Activated B cell treated with CpG ODN at 0.5 μM for 24 hours (primary cell): ENCODE measurements around the gene TENM4. TPM values are rescaled to one million over a fixed set of nuclear protein-coding genes. Genes with fewer than 3 reads are reported as not detected.

Experiments
- ATAC-seq: fragments of 200-7000 bp; cut with Tn5 transposase; one replicate; pipeline ENCODE4 v1.10.0; 2021; ENCODE audit warnings: low read depth, mild to moderate bottlenecking, moderate library complexity
- CTCF ChIA-PET: fragments of 350-600 bp; sonication (Branson Sonifier 250); formaldehyde crosslinking; loops from one replicate; lab custom pipeline; 2021; ENCODE audit warnings: antibody characterized with exemption; lab: Charles Lee
- POLR2A ChIA-PET: fragments of 350-600 bp; sonication (Branson Sonifier 250); formaldehyde crosslinking; loops from one replicate; lab custom pipeline; 2021; ENCODE audit warnings: antibody characterized with exemption; lab: Charles Lee
- DNase-seq: peaks from one replicate; pipeline ENCODE4 v3.0.0; 2022
- H3K27ac Mint-ChIP-seq: one replicate; pipeline ENCODE4 v1.8.0; 2020; ENCODE audit warnings: mixed read lengths
- H3K27me3 Mint-ChIP-seq: one replicate; pipeline ENCODE4 v1.8.0; 2021; ENCODE audit warnings: mixed read lengths
- H3K36me3 Mint-ChIP-seq: one replicate; pipeline ENCODE4 v1.8.0; 2021; ENCODE audit warnings: low read depth, mixed read lengths
- H3K4me1 Mint-ChIP-seq: one replicate; pipeline ENCODE4 v1.8.0; 2021; ENCODE audit warnings: mixed read lengths
- H3K4me3 Mint-ChIP-seq: one replicate; pipeline ENCODE4 v1.8.0; 2020; ENCODE audit warnings: mild to moderate bottlenecking, mixed read lengths
- H3K9me3 Mint-ChIP-seq: one replicate; pipeline ENCODE4 v1.8.0; 2020; ENCODE audit warnings: mixed read lengths
- intact Hi-C: fragments of 100-400 bp; cut with micrococcal nuclease; formaldehyde crosslinking; loops from one replicate; pipeline ENCODE4 v1.15.1; 2024
- total RNA-seq: library from RNA; stranded (reverse); gene quantifications from 2 replicates; pipeline ENCODE4 v1.2.3, GENCODE V29; 2022
- TF ChIP-seq, protein P1 (sequence below): fragments of 200-600 bp; IDR thresholded peaks from one replicate; pipeline ENCODE4 v1.8.0; 2022; ENCODE audit warnings: antibody characterized with exemption, mild to moderate bottlenecking

The TENM4 gene
- total RNA-seq, 1 donor from 2014 or later, result 2.4 TPM

DNA sequence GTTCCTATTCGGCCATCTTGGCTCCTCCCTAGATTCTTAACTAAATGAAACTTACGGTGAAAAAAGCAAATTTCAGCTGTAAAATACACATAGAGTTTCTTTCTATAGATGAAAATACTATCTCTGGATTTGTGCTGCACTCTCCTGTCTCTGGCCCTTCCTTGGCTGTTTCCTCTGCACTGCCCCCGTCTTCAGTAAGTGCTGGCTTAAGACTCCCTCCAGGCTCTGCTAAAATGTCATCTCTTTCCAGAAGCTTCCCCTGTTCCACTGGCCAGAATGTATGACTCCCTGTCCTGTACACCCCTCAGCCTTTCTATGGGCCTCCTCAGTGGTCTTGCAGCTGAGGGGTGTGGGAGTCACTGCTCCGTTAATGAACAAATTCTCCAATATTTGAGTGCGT lies 757.1 kb downstream of the TENM4 start:
- no peaks in the 10 kb centered on the region for H3K9me3 Mint-ChIP-seq
- intact Hi-C loops, result no loop called here
- ATAC-seq (no peak), DNase-seq (no peak)
- H3K4me1 Mint-ChIP-seq, result no peaks in the 10 kb centered on the region
- TF ChIP-seq, protein P1, sequence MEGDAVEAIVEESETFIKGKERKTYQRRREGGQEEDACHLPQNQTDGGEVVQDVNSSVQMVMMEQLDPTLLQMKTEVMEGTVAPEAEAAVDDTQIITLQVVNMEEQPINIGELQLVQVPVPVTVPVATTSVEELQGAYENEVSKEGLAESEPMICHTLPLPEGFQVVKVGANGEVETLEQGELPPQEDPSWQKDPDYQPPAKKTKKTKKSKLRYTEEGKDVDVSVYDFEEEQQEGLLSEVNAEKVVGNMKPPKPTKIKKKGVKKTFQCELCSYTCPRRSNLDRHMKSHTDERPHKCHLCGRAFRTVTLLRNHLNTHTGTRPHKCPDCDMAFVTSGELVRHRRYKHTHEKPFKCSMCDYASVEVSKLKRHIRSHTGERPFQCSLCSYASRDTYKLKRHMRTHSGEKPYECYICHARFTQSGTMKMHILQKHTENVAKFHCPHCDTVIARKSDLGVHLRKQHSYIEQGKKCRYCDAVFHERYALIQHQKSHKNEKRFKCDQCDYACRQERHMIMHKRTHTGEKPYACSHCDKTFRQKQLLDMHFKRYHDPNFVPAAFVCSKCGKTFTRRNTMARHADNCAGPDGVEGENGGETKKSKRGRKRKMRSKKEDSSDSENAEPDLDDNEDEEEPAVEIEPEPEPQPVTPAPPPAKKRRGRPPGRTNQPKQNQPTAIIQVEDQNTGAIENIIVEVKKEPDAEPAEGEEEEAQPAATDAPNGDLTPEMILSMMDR, result no peak
- no peak overlapping the region for H3K27ac Mint-ChIP-seq
- H3K27me3 Mint-ChIP-seq, result peaks cover 4% of the 10 kb centered on the region
- no peaks in the 10 kb centered on the region for H3K36me3 Mint-ChIP-seq
- H3K4me3 Mint-ChIP-seq, result no peak overlapping the region
- CTCF ChIA-PET, result no interaction called here
- POLR2A ChIA-PET, result no interaction called here

DNA sequence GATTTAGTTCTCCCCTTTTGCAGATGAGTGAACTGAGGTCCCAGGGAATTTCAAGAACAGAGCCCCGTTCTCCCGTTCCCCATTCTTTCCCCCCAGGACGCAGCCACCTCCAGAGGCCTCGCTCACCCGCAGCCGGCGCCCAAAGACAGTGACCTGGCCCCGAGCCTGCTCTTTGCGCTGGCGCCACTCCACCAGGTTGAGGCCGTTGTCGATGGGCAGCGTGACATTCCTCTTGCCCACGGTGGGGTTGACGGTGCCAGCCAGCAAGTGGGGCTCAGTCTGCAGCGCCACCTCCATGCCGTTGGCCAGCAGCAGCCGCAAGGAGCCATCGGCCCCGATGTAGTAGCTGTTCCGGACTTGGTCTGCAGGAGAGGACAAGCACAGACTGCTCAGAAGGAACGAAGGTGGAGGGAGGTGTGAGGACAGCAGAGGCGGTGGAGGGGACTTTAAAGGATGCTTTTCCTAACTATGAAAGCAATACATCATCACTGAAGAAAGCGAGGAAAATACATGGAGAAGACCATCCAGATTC lies 764.7 kb downstream of the TENM4 start:
- DNase-seq (no peak), ATAC-seq (no peak)
- H3K4me3 Mint-ChIP-seq, result no peak overlapping the region
- intact Hi-C loops, result no loop called here
- ChIA-PET CTCF (no interaction called here), POLR2A (no interaction called here)
- no peaks in the 10 kb centered on the region for H3K36me3 Mint-ChIP-seq
- H3K27me3 Mint-ChIP-seq, result no peaks in the 10 kb centered on the region
- TF ChIP-seq, protein P1, result no peak
- no peak overlapping the region for H3K27ac Mint-ChIP-seq
- no peaks in the 10 kb centered on the region for H3K4me1 Mint-ChIP-seq
- no peaks in the 10 kb centered on the region for H3K9me3 Mint-ChIP-seq

DNA sequence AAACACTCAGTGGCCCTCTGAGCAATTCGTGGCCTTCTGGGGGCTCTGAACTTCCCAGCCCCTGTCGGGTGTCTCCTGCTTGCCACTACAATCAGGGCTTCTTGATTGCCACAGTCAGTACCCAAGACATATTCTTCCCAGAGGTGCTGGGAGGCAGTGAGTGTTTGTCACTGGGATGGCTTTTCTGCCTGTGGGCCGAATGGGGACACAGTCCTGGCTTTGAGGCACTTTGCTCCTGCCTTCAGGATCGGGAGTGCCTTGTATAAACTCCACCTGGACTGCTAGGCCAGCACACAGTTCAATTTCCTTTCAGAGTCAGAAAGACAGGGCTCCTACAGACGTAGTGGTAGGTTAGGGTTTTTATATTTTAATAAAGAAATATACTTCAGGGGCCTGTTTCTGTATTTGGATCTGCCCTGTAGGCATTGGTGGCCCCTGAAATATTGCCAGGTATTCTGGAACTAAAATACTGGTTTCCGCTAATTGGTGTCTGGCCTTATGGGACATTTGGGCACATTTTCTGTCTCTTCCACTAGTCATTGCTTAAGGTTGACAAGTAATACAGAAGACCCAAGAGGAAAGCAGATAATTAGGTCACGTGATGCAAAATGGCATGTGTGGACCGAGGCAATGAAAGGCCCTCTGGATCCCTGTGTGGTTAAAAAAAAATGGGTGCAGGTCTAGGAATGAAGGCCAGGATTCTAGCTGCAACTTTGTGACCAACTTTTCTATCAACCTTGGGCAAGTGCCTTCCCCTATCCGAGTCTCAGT lies 767.8 kb downstream of the TENM4 start:
- Mint-ChIP-seq H3K27ac (no peak overlapping the region), H3K27me3 (no peaks in the 10 kb centered on the region)

DNA sequence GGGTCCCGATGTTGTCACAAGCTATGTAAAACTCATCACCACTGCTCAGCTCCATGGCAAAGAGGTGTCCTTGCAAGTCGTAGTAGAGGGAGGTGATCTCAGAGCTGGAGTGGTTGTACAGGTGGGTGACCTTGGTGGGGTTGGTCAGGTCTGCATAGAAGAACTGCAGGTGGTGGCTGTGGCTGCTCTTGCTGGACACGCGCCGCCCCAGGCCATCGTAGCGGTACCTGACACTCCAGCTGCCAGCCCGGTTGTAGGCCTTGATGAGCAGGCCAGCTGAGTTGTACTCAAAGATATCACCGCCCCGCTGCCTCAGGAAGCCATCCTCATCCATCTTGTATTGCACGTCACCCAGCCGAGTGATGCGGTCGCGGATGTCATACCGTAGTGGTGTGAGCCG lies 771.6 kb downstream of the TENM4 start:
- Mint-ChIP-seq H3K27me3 (no peaks in the 10 kb centered on the region), H3K9me3 (no peaks in the 10 kb centered on the region), H3K4me3 (no peak overlapping the region), H3K36me3 (no peaks in the 10 kb centered on the region), H3K27ac (no peak overlapping the region), H3K4me1 (no peaks in the 10 kb centered on the region)
- DNase-seq, result no peak
- ATAC-seq, result no peak
- CTCF ChIA-PET, result interaction anchor here (1.1 kb wide), 1 partner anchor 24 kb away, joined by 4 read pairs; no protein-coding TSS in a partner anchor
- TF ChIP-seq, protein P1, result no peak
- intact Hi-C loops, result no loop called here
- POLR2A ChIA-PET, result no interaction called here

More for the DNA sequence above, 767.8 kb downstream of the TENM4 start:
- TF ChIP-seq, protein P1, result no peak
- ATAC-seq, result no peak
- Mint-ChIP-seq H3K4me3 (no peak overlapping the region), H3K36me3 (no peaks in the 10 kb centered on the region), H3K9me3 (no peaks in the 10 kb centered on the region), H3K4me1 (no peaks in the 10 kb centered on the region)
- ChIA-PET POLR2A (no interaction called here), CTCF (no interaction called here)
- intact Hi-C loops, result no loop called here
- DNase-seq, result no peak

DNA sequence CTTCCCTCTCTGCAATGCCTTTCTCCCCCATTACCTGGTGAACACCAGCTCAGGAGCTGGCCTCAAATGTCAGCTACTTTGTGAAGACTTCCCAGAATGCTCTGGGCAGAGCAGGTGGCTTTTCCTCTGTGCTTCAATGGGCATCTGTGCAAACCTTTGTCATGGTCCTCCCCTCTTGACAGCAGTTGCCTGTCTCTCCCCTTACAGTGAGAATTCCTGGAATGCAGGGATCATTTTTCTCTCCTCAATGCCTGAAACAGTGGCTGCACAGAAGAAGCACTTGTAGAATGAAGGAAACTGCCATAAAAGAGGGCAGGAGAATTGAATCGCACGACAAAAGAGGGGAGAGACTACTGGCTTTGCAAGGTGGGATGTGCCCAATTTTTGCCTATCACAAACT lies 773.4 kb downstream of the TENM4 start:
- CTCF ChIA-PET, result interaction anchor here (1.4 kb wide), 1 partner anchor 22 kb away, joined by 3 read pairs; no protein-coding TSS in a partner anchor
- H3K27ac Mint-ChIP-seq, result no peak overlapping the region

More for the DNA sequence above, 773.4 kb downstream of the TENM4 start:
- Mint-ChIP-seq H3K9me3 (no peaks in the 10 kb centered on the region), H3K4me3 (no peak overlapping the region), H3K4me1 (no peaks in the 10 kb centered on the region), H3K27me3 (peaks cover 3% of the 10 kb centered on the region), H3K36me3 (no peaks in the 10 kb centered on the region)
- TF ChIP-seq, protein P1, result no peak
- POLR2A ChIA-PET, result no interaction called here
- ATAC-seq, result no peak
- intact Hi-C loops, result no loop called here
- DNase-seq, result no peak
